ENCODE results near the gene TRAF1. TPM values are rescaled to one million over a fixed set of nuclear protein-coding genes. Genes with fewer than 3 reads are reported as not detected.
A peak's percentile ranks its signal among the peaks of the same experiment; 100 is the strongest.

TRAF1 gene
- total RNA-seq, 4 donors from 2014 or later: 1.2 to 14.3 (median 7.1) TPM

- 50% methylated on average over 2 of the region's 2 CpGs for WGBS, 2 donors (ENCODE audit: low coverage in 1 of 2)
- Histone ChIP-seq H3K27me3 (no peaks in the 10 kb centered on the region), H3K9me3 (no peaks in the 10 kb centered on the region), H3K27ac (peak overlapping the region; percentile 56 to 93 (median 90)), H3K4me3 (no peak overlapping the region), H3K36me3 (no peaks in the 10 kb centered on the region), H3K4me1 (peaks cover 32 to 88% (median 41%) of the 10 kb centered on the region in 3 donors)
- no peak for TF ChIP-seq POLR2AphosphoS5 (IDR thresholded peaks at IDR 0.05)
- no peak for TF ChIP-seq CTCF (IDR thresholded peaks at IDR 0.05)
- no peak for TF ChIP-seq POLR2A (IDR thresholded peaks at IDR 0.05)
- no peak for TF ChIP-seq EP300 (IDR thresholded peaks at IDR 0.05)
- no peak for ATAC-seq
These were observed 10.1 kb upstream of the TRAF1 start for GRCh38 chr9:120936764-120937122.

- TF ChIP-seq POLR2A (IDR thresholded peaks at IDR 0.05): no peak
- TF ChIP-seq POLR2AphosphoS5 (IDR thresholded peaks at IDR 0.05): peak; percentile 93
- TF ChIP-seq CTCF (IDR thresholded peaks at IDR 0.05): peak; percentile 86 to 97 (median 92)
- H3K9me3 ChIP-seq: no peaks in the 10 kb centered on the region
- H3K27ac ChIP-seq: peak overlapping the region; percentile 90 to 93 (median 91)
- peak overlapping the region; percentile 28 to 30 for H3K4me3 ChIP-seq
- no peaks in the 10 kb centered on the region for H3K27me3 ChIP-seq
- H3K4me1 ChIP-seq: peaks cover 27 to 88% (median 42%) of the 10 kb centered on the region in 3 donors
- no peaks in the 10 kb centered on the region for H3K36me3 ChIP-seq
- 8 to 9% methylated on average over 3 to 6 of the region's 10 CpGs for WGBS, 2 donors (ENCODE audit: low coverage in 1 of 2)
- peak; percentile 79 for ATAC-seq
These were observed 9.6 kb upstream of the TRAF1 start for GRCh38 chr9:120936011-120936763.

GRCh38 chr9:120935383-120935857, 8.8 kb upstream of the TRAF1 start:
- Histone ChIP-seq H3K4me3 (no peak overlapping the region), H3K36me3 (no peaks in the 10 kb centered on the region), H3K4me1 (peaks cover 27 to 87% (median 42%) of the 10 kb centered on the region in 3 donors), H3K27me3 (no peaks in the 10 kb centered on the region), H3K27ac (peak overlapping the region; percentile 90 to 93 (median 91)), H3K9me3 (no peaks in the 10 kb centered on the region)
- peak; percentile 98 for TF ChIP-seq POLR2AphosphoS5 (IDR thresholded peaks at IDR 0.05)
- TF ChIP-seq EP300 (IDR thresholded peaks at IDR 0.05): no peak
- WGBS, 2 donors (ENCODE audit: low coverage in 1 of 2): 2 to 25% methylated on average over 1 to 4 of the region's 4 CpGs
- ATAC-seq: peak; percentile 89

GRCh38 chr9:120934281-120934680, 7.7 kb upstream of the TRAF1 start:
- Histone ChIP-seq H3K9me3 (no peaks in the 10 kb centered on the region), H3K36me3 (no peaks in the 10 kb centered on the region), H3K4me1 (peaks cover 27 to 89% (median 44%) of the 10 kb centered on the region in 3 donors), H3K27ac (peak overlapping the region; percentile 90 to 93 (median 91)), H3K4me3 (no peak overlapping the region), H3K27me3 (no peaks in the 10 kb centered on the region)
- TF ChIP-seq EP300 (IDR thresholded peaks at IDR 0.05) (no peak), POLR2A (IDR thresholded peaks at IDR 0.05) (no peak), CTCF (IDR thresholded peaks at IDR 0.05) (no peak), POLR2AphosphoS5 (IDR thresholded peaks at IDR 0.05) (no peak)
- 0 to 16% methylated on average over 1 to 3 of the region's 3 CpGs for WGBS, 2 donors (ENCODE audit: low coverage in 1 of 2)
- ATAC-seq: no peak

- H3K27ac ChIP-seq: peak overlapping the region; percentile 90 to 93 (median 91)
- peaks cover 27 to 92% (median 45%) of the 10 kb centered on the region in 3 donors for H3K4me1 ChIP-seq
- 88 to 92% methylated on average over 3 to 4 of the region's 8 CpGs for WGBS, 2 donors (ENCODE audit: low coverage in 1 of 2)
- ATAC-seq: no peak
- TF ChIP-seq CTCF (IDR thresholded peaks at IDR 0.05): no peak
- no peak for TF ChIP-seq EP300 (IDR thresholded peaks at IDR 0.05)
- TF ChIP-seq POLR2AphosphoS5 (IDR thresholded peaks at IDR 0.05): no peak
- no peak for TF ChIP-seq POLR2A (IDR thresholded peaks at IDR 0.05)
- no peak overlapping the region for H3K4me3 ChIP-seq
- no peaks in the 10 kb centered on the region for H3K27me3 ChIP-seq
- H3K9me3 ChIP-seq: no peaks in the 10 kb centered on the region
- H3K36me3 ChIP-seq: no peaks in the 10 kb centered on the region
These were observed 6.9 kb upstream of the TRAF1 start for GRCh38 chr9:120933310-120934055.
